Caki2 (cell line): Measurements from ENCODE around the gene NBEAL2. TPM values are rescaled to one million over a fixed set of nuclear protein-coding genes. Genes with fewer than 3 reads are reported as not detected.

ENCODE experiments used
- DNase-seq: peaks from one replicate; pipeline ENCODE4 v3.0.0-alpha.2; 2015; ENCODE audit warnings: low read depth
- in situ Hi-C: cut with HindIII; loops from 2 replicates; pipeline ENCODE4 v1.10.0; 2016; ENCODE audit warnings: low sequenced_read_pairs, low pct_unique_long_range_greater_than_20kb, mixed read lengths
- total RNA-seq: library from RNA; depleted of rRNA; stranded (reverse); fragments of >200 nt; shearing (Covaris generic); gene quantifications from 2 replicates; pipeline ENCODE4 v1.2.3, GENCODE V29; 2014; ENCODE audit warnings: low replicate concordance

The NBEAL2 gene
- total RNA-seq, 1 experiment from 2014 or later, result 9.6 TPM

GRCh38 chr3:46994801-46995731 lies 15.6 kb downstream of the NBEAL2 start:
- in situ Hi-C loops, result no loop called here

GRCh38 chr3:46995901-46996562 lies 16.6 kb downstream of the NBEAL2 start:
- no peak for DNase-seq
- in situ Hi-C loops, result no loop called here

More at GRCh38 chr3:46994801-46995731, 15.6 kb downstream of the NBEAL2 start:
- no peak for DNase-seq

GRCh38 chr3:46996689-46997452 lies 17.4 kb downstream of the NBEAL2 start:
- DNase-seq, result no peak
- in situ Hi-C loops, result no loop called here

- DNase-seq, result no peak
- in situ Hi-C loops, result no loop called here
Measured at GRCh38 chr3:46997453-46998091, 18.1 kb downstream of the NBEAL2 start.

- peak; percentile 17 for DNase-seq
- in situ Hi-C loops, result no loop called here
Measured at GRCh38 chr3:46998121-46998851, 18.8 kb downstream of the NBEAL2 start.

GRCh38 chr3:46998852-46999515 lies 19.5 kb downstream of the NBEAL2 start:
- in situ Hi-C loops, result no loop called here
- DNase-seq, result no peak

- in situ Hi-C loops, result no loop called here
- DNase-seq, result no peak
Measured at GRCh38 chr3:46999516-47000197, 20.2 kb downstream of the NBEAL2 start.

GRCh38 chr3:47000198-47000815 lies 20.8 kb downstream of the NBEAL2 start:
- in situ Hi-C loops, result no loop called here
- no peak for DNase-seq

- in situ Hi-C loops, result no loop called here
- DNase-seq, result no peak
Measured at GRCh38 chr3:47000922-47001730, 21.7 kb downstream of the NBEAL2 start.

GRCh38 chr3:47001731-47002170 lies 22.3 kb downstream of the NBEAL2 start:
- DNase-seq, result no peak
- in situ Hi-C loops, result no loop called here

- DNase-seq, result no peak
- in situ Hi-C loops, result no loop called here
Measured at GRCh38 chr3:47002171-47003055, 22.9 kb downstream of the NBEAL2 start.

GRCh38 chr3:47003056-47003410 lies 23.6 kb downstream of the NBEAL2 start:
- DNase-seq, result no peak
- in situ Hi-C loops, result no loop called here

GRCh38 chr3:47003461-47004368 lies 24.2 kb downstream of the NBEAL2 start:
- in situ Hi-C loops, result no loop called here
- no peak for DNase-seq
